ENCODE data around the gene HTR3A. TPM values are rescaled to one million over a fixed set of nuclear protein-coding genes. Genes with fewer than 3 reads are reported as not detected.
"Not testable (repeated sequence)": the region's sequence is repeated elsewhere in the genome, so short reads cannot be mapped to it uniquely, and the experiment has no call there.

The HTR3A gene
- total and polyA plus RNA-seq, 10 donors, result 0.38 to 2.9 (median 0.57) TPM; not detected in 1

DNA sequence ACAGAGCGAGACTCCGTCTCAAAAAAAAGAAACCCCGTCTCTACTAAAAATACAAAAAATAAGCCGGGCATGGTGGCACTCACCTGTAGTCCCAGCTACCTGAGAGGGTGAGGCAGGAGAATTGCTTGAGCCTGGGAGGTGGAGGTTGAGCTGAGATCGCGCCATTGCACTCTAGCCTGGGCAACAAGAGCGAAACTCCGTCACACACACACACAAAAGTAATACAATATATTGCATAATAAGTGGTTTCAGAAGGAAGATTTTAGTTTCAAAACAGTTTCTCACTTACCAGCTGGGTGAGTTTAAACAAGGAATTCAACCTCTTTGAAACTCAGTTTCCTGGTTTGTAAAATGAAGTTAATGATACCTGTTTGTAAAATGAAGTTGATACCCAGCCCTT, 32.7 kb upstream of the HTR3A start:
- no peaks in the 10 kb centered on the region for H3K36me3 ChIP-seq
- H3K27me3 ChIP-seq (replicated peaks in 1 of 7), result no peaks in the 10 kb centered on the region
- H3K9me3 ChIP-seq, result no peaks in the 10 kb centered on the region
- intact Hi-C loops (cut with DNase I; ENCODE audit: low total_unique reads), result no loop called here
- peaks cover 0 to 2% (median 0%) of the 10 kb centered on the region in 6 donors for H3K4me1 ChIP-seq
- 62 to 86% (median 76%) methylated on average over 8 of the region's 8 CpGs for WGBS, 5 donors
- no peak overlapping the region for H3K4me3 ChIP-seq
- H3K27ac ChIP-seq, result no peak overlapping the region
- no peak for TF ChIP-seq POLR2AphosphoS5 (IDR thresholded peaks at IDR 0.05)
- no peak for TF ChIP-seq POLR2A (IDR thresholded peaks at IDR 0.05)
- TF ChIP-seq, protein P1, sequence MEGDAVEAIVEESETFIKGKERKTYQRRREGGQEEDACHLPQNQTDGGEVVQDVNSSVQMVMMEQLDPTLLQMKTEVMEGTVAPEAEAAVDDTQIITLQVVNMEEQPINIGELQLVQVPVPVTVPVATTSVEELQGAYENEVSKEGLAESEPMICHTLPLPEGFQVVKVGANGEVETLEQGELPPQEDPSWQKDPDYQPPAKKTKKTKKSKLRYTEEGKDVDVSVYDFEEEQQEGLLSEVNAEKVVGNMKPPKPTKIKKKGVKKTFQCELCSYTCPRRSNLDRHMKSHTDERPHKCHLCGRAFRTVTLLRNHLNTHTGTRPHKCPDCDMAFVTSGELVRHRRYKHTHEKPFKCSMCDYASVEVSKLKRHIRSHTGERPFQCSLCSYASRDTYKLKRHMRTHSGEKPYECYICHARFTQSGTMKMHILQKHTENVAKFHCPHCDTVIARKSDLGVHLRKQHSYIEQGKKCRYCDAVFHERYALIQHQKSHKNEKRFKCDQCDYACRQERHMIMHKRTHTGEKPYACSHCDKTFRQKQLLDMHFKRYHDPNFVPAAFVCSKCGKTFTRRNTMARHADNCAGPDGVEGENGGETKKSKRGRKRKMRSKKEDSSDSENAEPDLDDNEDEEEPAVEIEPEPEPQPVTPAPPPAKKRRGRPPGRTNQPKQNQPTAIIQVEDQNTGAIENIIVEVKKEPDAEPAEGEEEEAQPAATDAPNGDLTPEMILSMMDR (IDR thresholded peaks at IDR 0.05 in 8 of 11, conservative IDR thresholded peaks at IDR 0.05 in 3 of 11), result no peak
- no peak for DNase-seq

DNA sequence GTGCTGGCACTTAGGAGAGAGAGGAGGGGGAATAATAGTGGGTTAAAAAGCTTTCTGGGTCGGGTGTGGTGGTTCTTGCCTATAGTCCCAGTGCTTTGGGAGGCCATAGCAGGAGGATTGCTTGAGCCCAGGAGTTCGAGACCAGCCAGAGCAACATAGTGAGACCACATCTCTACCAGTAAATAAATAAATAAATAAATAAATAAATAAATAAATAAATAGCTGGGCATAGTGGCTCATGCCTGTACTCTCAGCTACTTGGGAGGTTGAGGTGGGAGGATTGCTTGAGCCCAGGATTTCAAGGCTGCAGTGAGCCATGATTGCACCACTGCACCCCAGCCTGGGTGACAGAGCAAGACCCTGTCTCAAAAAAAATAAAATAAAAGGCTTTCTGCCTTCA, 28.7 kb upstream of the HTR3A start:
- 71 to 94% (median 82%) methylated on average over 2 of the region's 2 CpGs for WGBS, 5 donors
- intact Hi-C loops (cut with DNase I; ENCODE audit: low total_unique reads), result not testable (repeated sequence)

DNA sequence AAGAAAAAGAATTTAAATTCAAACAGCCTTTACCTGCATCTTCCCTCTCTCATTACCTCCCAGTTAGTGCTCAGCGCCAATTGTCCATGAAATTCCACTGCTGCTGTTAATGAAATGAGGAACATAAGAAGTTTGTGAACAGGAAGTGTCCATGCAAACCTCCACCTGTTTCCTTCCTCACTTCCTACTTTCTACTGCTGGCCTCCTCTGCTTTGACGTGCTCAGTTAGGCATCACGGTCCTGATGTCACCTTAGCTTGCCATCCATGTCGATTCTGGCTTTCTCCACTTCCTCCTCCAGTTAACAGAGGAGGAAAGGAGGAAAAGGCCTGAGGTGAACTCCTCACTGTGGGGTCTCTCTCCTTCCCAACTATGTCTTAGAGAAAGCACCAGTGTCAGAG, 26.9 kb upstream of the HTR3A start:
- peaks cover 0 to 24% (median 5%) of the 10 kb centered on the region in 6 donors for H3K4me1 ChIP-seq
- H3K4me3 ChIP-seq, result no peak overlapping the region
- TF ChIP-seq, protein P1 (IDR thresholded peaks at IDR 0.05 in 8 of 11, conservative IDR thresholded peaks at IDR 0.05 in 3 of 11), result no peak
- TF ChIP-seq POLR2A (IDR thresholded peaks at IDR 0.05), result no peak
- TF ChIP-seq POLR2AphosphoS5 (IDR thresholded peaks at IDR 0.05), result no peak
- H3K36me3 ChIP-seq, result no peaks in the 10 kb centered on the region
- 13 to 31% (median 15%) methylated on average over 4 of the region's 4 CpGs for WGBS, 5 donors
- no peaks in the 10 kb centered on the region for H3K9me3 ChIP-seq
- intact Hi-C loops (cut with DNase I; ENCODE audit: low total_unique reads), result no loop called here
- no peak for DNase-seq
- H3K27me3 ChIP-seq (replicated peaks in 1 of 7), result peaks cover 0 to 10% (median 0%) of the 10 kb centered on the region in 7 donors
- H3K27ac ChIP-seq, result no peak overlapping the region

More for the DNA sequence above, 28.7 kb upstream of the HTR3A start:
- H3K9me3 ChIP-seq; H3K27ac ChIP-seq; H3K27me3 ChIP-seq (replicated peaks in 1 of 7); H3K4me3 ChIP-seq; H3K36me3 ChIP-seq; DNase-seq: not testable (repeated sequence)
- H3K4me1 ChIP-seq, result peaks cover 0 to 13% (median 5%) of the 10 kb centered on the region in 6 donors

DNA sequence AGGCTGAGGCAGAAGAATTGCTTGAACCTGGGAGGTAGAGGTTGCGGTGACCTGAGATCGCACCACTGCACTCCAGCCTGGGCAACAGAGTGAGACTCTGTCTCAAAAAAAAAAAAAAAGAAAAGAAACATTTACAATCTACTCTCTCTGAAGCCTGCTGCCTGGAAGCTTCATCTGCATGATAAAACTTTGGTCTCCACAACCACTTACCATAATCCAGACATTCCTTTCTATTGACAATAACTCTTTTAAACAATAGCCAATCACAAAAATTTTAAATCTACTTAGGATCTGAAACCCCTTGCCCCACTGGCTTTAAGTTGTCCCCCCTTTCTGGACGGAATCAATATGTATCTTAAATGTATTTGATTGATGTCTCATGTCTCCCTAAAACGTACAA, 25.0 kb upstream of the HTR3A start:
- H3K27ac ChIP-seq, result no peak overlapping the region
- TF ChIP-seq, protein P1 (IDR thresholded peaks at IDR 0.05 in 8 of 11, conservative IDR thresholded peaks at IDR 0.05 in 3 of 11), result no peak
- TF ChIP-seq POLR2AphosphoS5 (IDR thresholded peaks at IDR 0.05) (no peak), POLR2A (IDR thresholded peaks at IDR 0.05) (no peak)
- no peaks in the 10 kb centered on the region for H3K9me3 ChIP-seq
- no peaks in the 10 kb centered on the region for H3K36me3 ChIP-seq
- no peak for DNase-seq
- H3K27me3 ChIP-seq (replicated peaks in 1 of 7), result peaks cover 0 to 15% (median 0%) of the 10 kb centered on the region in 7 donors
- intact Hi-C loops (cut with DNase I; ENCODE audit: low total_unique reads), result no loop called here
- no peak overlapping the region for H3K4me3 ChIP-seq
- WGBS, 5 donors, result 74 to 88% (median 76%) methylated on average over 2 to 4 of the region's 4 CpGs
- peaks cover 0 to 24% (median 5%) of the 10 kb centered on the region in 6 donors for H3K4me1 ChIP-seq

DNA sequence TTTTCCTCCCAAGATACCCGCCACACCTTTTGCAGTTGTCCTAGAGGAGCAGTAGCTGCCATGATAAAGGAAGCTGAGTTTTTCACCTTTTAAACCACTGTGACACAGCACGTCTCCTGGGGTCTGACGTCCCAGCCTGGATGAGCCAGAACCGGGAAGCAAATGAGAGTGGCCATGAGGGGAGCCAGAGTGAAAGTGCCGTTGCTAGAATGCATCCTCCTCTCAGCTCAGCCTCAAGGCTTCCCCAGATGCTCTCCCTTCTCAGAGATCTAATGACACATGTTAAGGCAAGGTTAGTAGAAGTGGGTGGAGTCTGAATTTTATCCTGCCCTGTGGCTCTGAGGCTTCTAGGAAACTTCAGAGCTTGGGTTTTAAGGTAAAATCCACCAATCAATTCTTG, 23.4 kb upstream of the HTR3A start:
- intact Hi-C loops (cut with DNase I; ENCODE audit: low total_unique reads), result no loop called here
- peaks cover 0 to 24% (median 5%) of the 10 kb centered on the region in 6 donors for H3K4me1 ChIP-seq
- H3K36me3 ChIP-seq, result no peaks in the 10 kb centered on the region
- WGBS, 5 donors, result 45 to 64% (median 50%) methylated on average over 5 of the region's 5 CpGs
- peaks cover 0 to 15% (median 0%) of the 10 kb centered on the region in 7 donors for H3K27me3 ChIP-seq (replicated peaks in 1 of 7)
- H3K4me3 ChIP-seq, result no peak overlapping the region
- no peak for DNase-seq
- no peaks in the 10 kb centered on the region for H3K9me3 ChIP-seq
- no peak overlapping the region for H3K27ac ChIP-seq
- TF ChIP-seq POLR2A (IDR thresholded peaks at IDR 0.05) (no peak), POLR2AphosphoS5 (IDR thresholded peaks at IDR 0.05) (no peak)
- TF ChIP-seq, protein P1 (IDR thresholded peaks at IDR 0.05 in 8 of 11, conservative IDR thresholded peaks at IDR 0.05 in 3 of 11), result no peak

Measured in spleen (tissue), 11 donors.